CD4-positive, alpha-beta T cell treated with Interferon gamma for 1 hour (primary cell): ENCODE results near the gene HAND1.

ENCODE experiments used
- DNase-seq: peaks from one replicate; pipeline ENCODE4 v3.0.0-alpha.2; 2020

Gene HAND1

GRCh38 chr5:154477382-154478223 lies 424 bp downstream of the HAND1 start:
- no peak for DNase-seq

GRCh38 chr5:154476354-154477205 lies 1.4 kb downstream of the HAND1 start:
- no peak for DNase-seq

GRCh38 chr5:154475591-154476353 lies 2.3 kb downstream of the HAND1 start:
- DNase-seq: no peak

GRCh38 chr5:154474396-154475334 lies 3.4 kb downstream of the HAND1 start:
- no peak for DNase-seq

- no peak for DNase-seq
These were observed 4.3 kb downstream of the HAND1 start for GRCh38 chr5:154473581-154474283.

GRCh38 chr5:154472871-154473580 lies 5.0 kb downstream of the HAND1 start:
- no peak for DNase-seq

- no peak for DNase-seq
These were observed 6.8 kb downstream of the HAND1 start for GRCh38 chr5:154470947-154471870.

- no peak for DNase-seq
These were observed 7.9 kb downstream of the HAND1 start for GRCh38 chr5:154470137-154470536.

- peak; percentile 45 for DNase-seq
These were observed 10.2 kb downstream of the HAND1 start for GRCh38 chr5:154467655-154468354.

GRCh38 chr5:154466671-154467070 lies 11.4 kb downstream of the HAND1 start:
- DNase-seq: no peak

- DNase-seq: no peak
These were observed 11.9 kb downstream of the HAND1 start for GRCh38 chr5:154466147-154466546.

- peak; percentile 23 for DNase-seq
These were observed 12.9 kb downstream of the HAND1 start for GRCh38 chr5:154465169-154465568.

GRCh38 chr5:154464438-154464837 lies 13.6 kb downstream of the HAND1 start:
- no peak for DNase-seq

GRCh38 chr5:154461531-154461930 lies 16.5 kb downstream of the HAND1 start:
- DNase-seq: no peak

- DNase-seq: no peak
These were observed 17.9 kb downstream of the HAND1 start for GRCh38 chr5:154460172-154460571.

GRCh38 chr5:154459015-154459414 lies 19.0 kb downstream of the HAND1 start:
- no peak for DNase-seq

GRCh38 chr5:154456540-154456939 lies 21.5 kb downstream of the HAND1 start:
- no peak for DNase-seq

GRCh38 chr5:154455585-154455984 lies 22.4 kb downstream of the HAND1 start:
- no peak for DNase-seq

- no peak for DNase-seq
These were observed 26.1 kb downstream of the HAND1 start for GRCh38 chr5:154451957-154452356.
